ENCODE measurements around the gene ABCG1.

- no peak for TF ChIP-seq CTCF (conservative IDR thresholded peaks at IDR 0.05)
- no peak for TF ChIP-seq EZH2 (IDR thresholded peaks at IDR 0.05; ENCODE audit: low read depth)
Observed at GRCh38 chr21:42227909-42228708, 9.2 kb downstream of the ABCG1 start.
